Stimulated activated CD8-positive, alpha-beta memory T cell treated with anti-CD3 and anti-CD28 coated beads, Interleukin-4, amount 100 ng/mL, for 4 hours (primary cell): ENCODE measurements around the gene SLC12A7.

Source experiments
- DNase-seq, 2 donors: peaks; one replicate each; pipeline ENCODE4 v3.0.0-alpha.2; 2020; ENCODE audit warnings: low read depth in 2 of 2, low spot score in 1 of 2

Gene SLC12A7

DNA sequence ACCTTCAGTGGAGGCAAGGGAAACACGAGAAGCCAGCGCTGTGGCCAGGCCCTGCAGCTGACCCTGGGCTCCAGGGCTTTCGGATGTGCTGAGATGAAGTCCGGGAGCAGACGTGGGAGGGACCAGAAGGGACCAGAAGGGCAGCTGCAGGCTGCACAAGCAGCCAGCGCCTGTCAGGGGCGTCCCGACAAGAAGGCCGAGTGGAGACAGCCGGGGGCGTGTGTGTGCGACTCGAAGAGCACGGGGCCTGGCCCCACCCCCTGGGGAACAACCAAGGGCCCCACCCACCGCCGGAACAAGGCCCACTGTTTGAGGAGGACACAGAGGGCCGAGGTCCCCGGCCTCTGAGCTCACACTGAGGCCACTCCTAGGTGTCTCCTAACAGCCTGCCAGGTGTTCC is 31.4 kb downstream of the SLC12A7 start:
- DNase-seq, result no peak

DNA sequence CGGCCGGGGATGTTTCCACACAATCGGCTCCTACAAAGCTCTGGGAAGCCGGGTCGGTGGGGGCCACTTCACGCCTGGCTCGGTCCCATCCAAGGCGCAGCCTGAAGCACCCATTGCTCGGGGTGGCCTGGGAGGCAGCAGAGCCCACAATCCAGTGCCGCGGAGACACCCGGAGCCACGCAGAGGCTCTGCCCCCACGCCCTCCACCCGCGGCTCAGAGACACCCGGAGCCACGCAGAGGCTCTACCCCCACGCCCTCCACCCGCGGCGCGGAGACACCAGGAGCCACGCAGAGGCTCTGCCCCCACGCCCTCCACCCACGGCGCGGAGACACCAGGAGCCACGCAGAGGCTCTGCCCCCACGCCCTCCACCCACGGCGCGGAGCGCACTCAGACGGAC is 31.9 kb downstream of the SLC12A7 start:
- DNase-seq, result no peak

DNA sequence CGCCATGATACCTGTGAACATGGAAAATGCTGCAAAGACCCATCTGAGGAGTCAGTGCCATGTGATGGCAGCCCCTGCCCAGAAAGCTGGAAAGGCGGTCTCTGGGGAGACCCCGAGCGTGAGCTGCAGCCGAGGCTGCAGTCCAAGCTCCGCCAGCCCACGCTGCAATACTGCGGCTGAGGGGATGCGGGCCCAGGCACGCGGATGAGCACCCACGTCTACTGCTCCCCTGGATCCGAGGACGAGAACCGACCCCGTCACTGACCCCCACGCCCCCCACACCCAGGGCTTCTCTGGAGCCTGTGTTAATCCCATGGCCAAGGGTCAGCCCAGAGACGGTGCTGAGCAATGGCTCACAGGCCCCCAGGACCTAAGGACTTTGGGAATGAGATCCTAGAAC is 32.4 kb downstream of the SLC12A7 start:
- DNase-seq, result no peak

DNA sequence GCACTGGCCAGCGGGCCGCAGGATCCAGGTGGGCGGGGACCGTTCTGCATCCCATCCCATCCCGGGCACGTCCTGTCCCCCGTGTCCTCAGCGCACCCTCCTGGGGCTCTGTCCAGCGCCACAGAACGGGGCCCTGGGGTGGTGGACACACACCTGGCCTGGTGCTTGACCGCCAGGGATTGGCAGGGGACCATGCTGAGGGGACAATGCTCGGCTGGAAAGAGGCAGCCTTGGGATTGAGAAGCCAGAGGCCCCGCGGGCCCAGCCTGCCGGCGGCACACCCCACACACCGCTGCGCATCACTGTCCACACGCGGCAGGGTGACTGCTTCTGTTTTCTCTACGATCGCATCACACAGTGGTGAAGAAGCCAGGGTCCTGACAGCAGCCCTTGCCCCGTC is 33.0 kb downstream of the SLC12A7 start:
- no peak for DNase-seq

DNA sequence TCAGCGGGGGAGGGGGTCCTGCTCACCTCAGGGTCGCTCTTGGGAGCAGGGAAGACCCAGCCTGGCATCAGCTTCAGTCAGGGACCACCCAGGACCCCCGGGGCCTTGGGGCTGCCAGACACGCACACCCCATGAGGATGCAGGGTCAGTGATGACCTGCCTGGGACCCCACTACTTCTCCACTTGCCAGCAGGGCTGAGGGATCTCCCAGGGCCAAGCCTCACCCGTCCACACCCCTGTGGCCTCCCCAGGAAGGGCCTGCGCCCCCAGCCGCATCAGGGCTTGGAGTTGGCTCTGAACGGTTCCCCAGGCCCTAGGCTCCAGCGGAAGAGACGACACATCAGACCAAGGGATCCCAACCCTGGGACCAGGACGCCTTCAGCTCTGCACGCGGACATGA is 33.7 kb downstream of the SLC12A7 start:
- no peak for DNase-seq

DNA sequence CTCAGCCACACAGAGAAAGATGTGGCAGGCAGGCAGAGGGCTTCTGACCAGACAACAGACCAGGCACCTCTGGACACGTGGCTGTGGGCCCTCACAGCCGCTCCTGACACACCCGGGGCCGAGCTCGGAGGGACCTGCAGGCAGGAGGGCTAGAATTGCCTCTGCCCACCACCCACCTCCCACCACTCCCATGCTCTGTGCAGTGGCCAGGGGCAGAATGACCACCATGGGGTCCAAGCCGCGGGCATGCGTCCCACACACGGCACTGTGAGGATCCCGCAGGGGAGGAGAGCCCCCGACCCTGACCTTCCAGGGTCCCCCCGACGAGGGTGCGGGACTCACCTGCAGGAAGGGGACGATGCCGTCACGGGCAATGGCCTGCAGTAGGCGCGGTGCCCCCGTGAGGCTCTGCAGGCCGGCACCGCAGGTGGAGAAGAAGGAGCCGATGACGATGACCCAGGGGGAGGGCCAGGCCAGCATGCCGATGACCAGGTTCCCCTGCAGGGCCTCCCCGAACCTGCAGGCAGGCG is 34.3 kb downstream of the SLC12A7 start:
- DNase-seq, result no peak

DNA sequence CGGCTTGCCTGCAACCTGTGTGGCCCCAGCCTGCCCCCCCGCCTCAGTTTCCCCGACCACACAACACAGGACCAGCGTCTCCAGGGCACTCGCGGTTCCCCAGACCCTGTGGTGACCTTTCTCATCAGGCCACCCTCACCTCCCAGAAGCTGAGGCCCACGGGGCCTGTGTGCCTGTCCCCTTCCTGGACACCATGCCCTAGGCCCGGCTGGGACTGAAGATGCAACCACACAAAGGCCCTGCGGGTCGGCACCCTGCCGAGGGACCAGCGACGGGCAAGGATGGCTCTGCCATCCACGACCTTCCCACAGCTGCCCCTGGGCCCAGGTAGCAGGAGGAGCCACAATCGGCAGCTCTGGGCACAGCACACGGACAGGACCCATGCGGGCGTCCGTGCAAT is 34.8 kb downstream of the SLC12A7 start:
- DNase-seq, result no peak

DNA sequence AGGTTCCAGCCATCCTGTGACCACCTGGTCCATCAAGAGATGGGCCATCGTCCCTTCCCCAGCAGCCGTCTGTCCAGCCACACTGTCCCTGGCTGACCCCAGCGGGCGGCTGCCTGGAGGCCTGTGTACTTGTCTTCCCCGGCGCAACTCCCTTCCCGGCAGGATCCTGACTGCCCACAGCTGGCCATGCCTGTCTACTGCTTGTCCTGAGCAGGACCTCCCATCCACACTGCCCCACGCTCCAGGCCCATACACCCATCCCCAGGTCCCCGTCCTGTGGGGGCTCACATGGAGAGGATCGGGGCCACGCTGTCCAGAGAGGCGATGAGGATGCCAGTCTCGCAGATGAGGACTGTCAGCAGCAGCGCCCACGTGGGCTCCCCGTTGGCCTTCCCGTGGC is 35.5 kb downstream of the SLC12A7 start:
- DNase-seq, result no peak

DNA sequence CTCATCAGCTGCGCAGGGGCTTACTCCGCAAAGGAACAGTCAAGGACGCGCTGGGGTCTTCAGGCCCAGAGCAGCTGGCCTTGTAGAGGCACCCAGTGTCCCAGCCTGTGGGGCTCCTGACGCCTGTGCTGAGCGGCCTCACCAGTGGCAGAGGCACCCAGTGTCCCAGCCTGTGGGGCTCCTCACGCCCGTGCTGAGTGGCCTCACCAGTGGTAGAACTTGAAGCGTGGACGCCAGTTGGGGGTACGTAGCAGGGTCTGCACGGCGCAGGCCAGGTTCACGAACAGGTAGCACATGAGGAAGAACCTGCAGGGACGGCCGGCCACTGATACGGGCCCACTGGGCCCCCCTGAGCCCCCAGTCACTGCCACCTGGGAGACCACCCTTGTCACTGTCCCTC is 35.9 kb downstream of the SLC12A7 start:
- no peak for DNase-seq

DNA sequence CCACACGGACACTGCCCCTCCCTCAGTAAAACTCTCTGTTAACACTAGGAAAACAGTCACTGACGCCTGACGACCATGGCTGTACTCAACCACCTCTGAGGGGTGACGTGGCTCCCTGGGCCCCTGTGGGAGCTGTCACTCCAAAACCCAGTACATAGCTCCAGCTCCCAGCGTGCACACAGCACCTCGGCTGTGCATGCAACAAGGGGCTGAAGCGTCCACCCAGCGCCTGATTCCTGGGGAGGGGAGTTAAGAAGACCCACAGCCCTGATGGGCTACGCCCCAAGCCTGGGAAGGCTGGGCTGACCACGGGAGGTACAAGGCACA is 36.3 kb downstream of the SLC12A7 start:
- DNase-seq, result no peak

DNA sequence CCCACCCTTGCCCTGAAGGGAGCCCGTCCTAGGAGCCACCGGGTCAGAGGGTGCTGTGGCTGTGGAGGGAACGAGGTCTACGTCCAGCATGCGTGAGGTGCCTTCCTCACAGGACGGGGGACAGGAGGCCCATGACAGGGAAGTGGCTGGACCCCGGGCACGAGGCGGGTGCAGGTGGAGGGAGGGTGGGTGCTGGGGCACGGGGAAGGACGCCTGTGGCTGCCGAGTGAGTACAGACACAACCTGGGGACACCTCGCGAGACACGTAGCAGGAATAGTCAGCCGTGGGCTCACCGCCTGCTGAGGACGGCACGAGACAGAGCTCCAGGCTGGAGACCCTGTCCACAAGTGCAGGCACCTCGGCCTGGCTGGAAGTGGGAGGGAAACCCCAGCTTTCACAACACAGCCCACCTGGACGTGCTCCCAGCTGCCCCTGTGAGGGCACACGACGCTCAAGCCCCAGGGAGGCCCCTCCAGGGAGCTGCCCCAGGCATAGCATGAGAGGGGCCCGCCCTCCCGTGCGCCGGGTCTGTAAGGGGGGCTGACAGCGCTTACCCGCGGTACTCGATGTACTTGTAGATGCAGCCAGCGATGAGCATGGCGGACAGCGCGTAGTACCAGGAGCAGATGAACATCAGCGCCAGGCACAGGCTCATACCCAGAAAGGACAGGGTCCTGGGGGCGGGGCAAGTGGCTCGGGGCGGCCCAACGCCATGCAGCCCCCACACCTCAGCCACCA is 36.9 kb downstream of the SLC12A7 start:
- DNase-seq, result no peak

DNA sequence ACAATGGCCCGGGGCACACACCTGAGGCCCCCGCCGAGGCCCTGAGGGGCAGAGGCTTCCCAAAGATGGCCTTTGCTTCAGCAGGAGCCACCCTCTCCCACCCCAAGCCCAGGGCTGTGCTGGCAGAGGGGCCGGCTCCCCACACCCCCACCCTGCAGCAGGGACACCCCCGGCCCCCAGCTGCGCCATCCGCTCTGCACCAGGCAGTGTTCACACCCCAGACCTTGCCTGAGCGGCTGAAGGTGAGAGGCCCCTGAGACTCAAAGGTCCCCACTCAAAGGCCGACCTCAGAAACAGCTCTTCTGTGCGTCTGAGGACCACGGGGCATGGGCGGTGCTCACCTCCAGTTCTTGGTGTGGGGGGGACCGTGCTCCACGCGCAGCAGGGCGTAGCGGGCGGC is 37.6 kb downstream of the SLC12A7 start:
- no peak for DNase-seq

DNA sequence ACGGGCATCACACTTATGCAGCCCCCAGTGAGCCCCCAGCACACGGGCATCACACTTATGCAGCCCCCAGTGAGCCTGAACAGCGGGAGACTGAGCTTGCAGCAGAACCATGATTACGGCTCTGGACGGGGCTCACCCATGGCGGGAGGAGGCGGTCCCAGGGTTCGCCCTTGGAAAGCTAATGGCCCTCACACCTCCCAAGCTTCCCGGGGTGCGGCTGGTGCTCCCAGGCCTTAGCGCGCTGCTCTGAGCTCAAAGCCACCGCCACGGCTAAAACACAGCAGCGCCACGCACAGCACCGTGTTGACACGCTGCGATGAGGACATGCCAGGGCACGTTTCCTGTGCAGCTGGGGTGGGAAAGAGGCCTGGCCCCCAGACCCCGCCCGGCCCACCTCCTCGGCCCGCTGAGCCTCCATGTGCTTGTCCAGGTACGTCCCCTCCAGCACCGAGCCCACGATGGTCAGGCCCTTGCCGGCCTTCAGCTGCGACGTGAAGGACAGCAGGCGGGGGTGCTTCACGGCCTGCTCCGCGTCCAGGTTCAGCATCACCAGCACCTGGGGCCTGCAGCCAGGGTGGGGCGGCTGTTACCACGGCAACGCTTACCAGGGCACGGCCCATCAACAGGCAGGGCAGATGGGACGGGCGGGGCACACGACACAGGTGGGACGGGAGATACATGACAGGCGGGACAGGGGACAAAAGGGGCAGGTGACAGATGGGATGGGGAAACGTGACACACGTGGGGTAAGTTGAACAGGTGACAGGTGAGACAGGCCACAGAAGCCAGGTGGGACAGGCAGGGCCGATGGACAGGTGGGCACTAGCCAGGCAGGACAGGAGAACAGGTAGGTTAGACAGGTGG is 38.4 kb downstream of the SLC12A7 start:
- no peak for DNase-seq

DNA sequence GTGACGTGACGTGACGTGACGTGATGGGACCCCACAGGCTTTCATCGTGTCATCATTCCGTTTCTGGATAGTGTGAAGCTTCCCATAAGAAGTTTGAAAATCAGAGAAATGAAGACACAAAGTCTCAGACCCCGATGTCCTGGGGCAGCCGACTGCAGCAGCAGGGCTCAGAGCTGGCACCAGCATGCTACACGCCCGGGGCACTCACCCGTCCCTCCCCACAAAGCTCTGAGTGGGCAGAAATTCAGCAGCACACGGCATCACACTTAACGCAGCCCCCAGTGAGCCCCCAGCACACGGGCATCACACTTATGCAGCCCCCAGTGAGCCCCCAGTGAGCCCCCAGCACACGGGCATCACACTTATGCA is 42.2 kb downstream of the SLC12A7 start:
- no peak for DNase-seq

DNA sequence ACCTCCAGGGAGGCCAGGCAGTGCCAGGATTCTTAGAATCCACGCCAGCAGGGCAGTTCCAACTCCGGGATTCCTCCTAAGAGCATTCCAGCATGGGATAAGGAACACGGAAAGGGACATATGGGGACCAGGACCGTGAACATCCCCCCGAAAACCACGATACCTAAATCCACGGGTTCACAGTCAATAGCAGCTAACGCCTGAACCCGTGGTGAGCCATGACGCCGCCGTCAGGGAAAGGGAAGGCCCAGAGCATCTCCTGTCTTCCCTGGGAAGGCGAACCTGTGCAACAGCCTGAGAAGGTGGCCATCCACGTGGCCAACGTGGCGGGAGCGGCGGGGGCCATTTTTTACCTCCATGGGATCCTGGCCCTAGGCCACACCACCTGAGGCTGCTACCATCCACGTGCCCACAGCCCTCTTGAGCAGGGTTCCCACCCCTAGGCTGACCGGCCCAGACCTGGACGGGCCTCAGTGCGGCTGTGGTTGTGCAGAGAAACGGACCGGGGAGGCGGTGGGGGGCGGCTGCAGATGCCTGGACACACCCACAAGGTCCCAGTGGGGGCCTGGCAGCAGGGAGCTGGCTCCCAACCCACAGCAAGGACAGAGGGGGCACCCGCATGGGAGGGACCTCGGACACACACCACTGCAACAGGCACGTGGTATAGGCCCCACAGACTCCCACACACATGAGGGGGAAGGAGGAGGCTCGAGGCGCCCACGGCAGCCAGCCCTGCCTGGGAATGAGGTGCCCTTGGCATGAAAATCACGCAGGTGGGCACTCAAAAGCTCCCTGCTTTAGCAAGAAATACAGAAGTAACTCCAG is 42.8 kb downstream of the SLC12A7 start:
- DNase-seq, result no peak

DNA sequence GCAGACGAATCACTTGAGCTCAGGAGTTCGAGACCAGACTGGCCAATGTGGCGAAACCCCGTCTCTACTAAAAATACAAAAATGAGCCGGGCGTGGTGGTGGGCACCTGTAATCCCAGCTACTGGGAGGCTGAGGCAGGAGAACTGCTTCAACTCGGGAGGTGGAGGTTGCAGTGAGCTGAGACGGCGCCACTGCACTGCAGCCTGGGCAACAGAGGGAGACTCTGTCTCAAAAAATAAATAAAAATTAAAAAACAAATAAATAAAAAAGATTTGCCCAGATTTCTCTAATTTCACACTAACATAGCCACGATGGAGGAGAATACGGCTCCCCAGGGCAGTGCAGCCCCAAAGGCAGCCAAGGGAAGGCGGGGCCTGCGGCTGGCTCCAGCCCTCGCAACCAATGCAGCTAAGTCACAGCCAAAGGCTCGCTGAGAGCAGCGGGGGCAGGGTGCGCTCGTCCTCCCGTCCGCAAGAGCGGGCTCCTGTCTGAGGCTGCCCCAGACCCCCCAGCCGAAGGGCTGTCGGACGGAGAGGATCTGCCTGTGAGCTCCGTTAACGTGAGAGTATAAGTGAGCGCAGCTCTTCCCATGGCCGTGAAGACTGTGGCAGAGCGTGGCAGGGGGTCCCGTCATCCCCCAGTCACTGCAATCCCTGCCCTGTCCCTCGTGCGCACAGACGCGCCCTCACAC is 43.5 kb downstream of the SLC12A7 start:
- no peak for DNase-seq

DNA sequence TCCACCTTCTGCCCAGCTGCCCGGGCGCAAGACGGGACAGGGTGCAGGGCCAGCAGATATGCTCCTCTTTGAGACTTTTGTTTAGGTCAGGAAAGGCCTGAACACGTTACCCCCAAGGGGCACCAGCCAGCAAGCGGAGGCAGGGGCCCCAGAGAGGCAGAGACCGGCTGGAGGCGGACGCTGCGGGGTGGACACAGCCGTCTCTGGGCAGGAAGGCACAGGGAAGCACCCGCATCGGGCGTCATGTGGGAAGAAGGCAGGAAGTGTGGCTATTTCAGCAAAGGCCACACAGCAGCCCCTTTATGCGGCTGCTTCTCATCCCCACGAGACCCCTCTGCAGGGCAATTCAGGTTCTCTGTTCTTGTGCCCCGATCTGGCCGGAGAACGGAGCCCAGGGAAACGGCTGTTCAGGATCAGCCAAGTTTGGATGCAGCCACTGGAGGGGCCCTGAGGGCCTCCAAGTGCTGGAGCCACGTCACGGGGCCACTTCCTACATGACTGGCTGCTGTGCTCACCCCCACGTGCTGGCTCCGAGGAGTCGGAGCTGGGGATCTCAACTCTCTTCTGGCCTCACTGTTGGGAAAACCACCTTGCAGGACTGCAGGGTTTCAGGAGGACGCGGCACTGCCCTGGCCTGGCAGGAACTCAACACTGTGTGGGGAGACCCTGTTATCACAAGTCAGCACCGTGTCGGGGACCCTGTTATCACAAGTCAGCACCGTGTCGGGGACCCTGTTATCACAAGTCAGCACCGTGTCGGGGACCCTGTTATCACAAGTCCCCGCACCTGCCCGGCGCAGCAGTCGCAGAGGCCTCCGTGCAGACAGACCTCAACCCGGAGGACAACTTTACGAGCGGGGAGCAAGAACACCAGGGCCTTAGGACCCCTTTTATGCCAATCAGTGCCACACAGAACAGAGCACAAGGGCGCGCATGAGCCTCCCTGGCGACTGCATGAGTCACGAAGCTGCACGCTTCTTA is 44.4 kb downstream of the SLC12A7 start:
- DNase-seq, result no peak

DNA sequence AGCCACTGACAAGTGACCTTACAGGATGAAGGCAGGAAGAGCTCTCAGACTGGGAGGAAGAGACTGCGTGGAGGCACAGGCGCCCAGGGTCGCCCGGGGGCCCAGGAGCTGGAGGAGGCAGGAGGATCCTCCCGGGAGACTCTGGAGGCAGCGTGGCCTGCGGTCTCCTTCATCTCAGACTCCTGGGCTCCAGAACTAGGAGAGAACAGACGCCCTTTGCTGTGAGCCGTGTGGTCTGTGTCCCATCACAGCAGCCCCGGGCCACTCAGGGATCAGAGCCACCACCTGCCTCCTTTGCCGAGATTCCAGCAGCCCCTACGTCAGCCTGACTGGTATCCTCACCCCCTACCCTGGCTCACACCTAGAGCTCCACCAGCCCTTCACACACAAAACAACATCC is 45.2 kb downstream of the SLC12A7 start:
- no peak for DNase-seq

DNA sequence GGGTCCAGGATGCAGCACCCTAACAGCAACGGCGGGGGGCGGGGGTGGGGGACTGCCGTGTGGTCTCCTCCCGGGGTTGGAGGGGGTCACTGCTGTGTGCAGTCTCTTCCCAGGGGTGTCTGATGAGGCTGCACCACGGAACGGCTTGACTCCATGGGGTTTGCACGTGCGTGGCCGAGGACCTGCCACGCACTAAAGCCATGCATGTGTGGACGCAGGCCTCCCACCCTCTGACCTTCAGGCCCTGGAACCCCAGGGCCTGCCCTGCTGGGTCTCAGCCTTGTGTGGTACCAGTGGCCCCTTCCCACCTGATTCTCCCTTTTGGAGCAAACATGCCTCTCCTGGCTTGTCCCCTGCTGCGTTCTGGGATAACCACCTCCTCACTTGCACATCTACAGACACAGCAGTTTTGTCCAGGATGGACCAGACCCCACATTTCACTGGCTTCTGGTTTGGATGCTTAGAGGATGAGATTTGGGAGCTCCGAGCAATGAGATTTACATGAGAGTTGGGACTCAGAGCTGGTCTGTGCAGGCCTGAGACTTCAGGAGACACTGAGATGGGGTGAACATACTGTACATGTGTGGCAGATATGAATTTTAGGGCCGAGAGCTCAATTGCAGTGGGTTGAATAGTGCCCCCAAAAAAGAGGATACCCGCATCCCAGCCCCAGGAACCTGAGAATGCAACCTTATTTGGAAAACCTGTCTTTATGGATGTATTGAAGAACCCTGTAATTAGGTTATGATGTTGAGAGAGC is 45.8 kb downstream of the SLC12A7 start:
- DNase-seq, result no peak
